Gastrocnemius medialis (tissue), 4 donors: ENCODE measurements around the gene NUB1. TPM values are rescaled to one million over a fixed set of nuclear protein-coding genes. Genes with fewer than 3 reads are reported as not detected.

Source experiments
- ATAC-seq, 2 donors: fragments of 150-250 bp; one replicate each; pipeline ENCODE4 v1.9.1; 2016
- DNase-seq, 2 donors: peaks; one replicate each; pipeline ENCODE4 v3.0.0-alpha.2; 2019
- H3K27ac ChIP-seq, 4 donors: fragments of 200-600 bp; sonication (generic); 1 replicate in 1 of 4; 2 replicates in 3 of 4; pipeline ENCODE4 v1.5.1; 2016 to 2018; ENCODE audit warnings: mild to moderate bottlenecking in 2 of 4, moderate library complexity in 1 of 4
- H3K27me3 ChIP-seq, 3 donors: fragments of 200-600 bp; sonication (generic) in 2 of 3; 1 replicate in 1 of 3; 2 replicates in 2 of 3; pipeline versions ENCODE4 v1.5.1 to v1.6.0; 2016 to 2019; ENCODE audit warnings: mild to moderate bottlenecking in 1 of 3, moderate library complexity in 1 of 3
- H3K36me3 ChIP-seq, 2 donors: fragments of 200-600 bp; sonication (generic) in 1 of 2; one replicate each; pipeline ENCODE4 v1.5.1; 2017 to 2018
- H3K4me1 ChIP-seq, 2 donors: fragments of 200-600 bp; sonication (generic) in 1 of 2; one replicate each; pipeline ENCODE4 v1.5.1; 2016 to 2017; ENCODE audit warnings: mild to moderate bottlenecking in 2 of 2
- H3K4me3 ChIP-seq, 4 donors: fragments of 200-600 bp; sonication (generic) in 3 of 4; 1 replicate in 1 of 4; 2 replicates in 3 of 4; pipeline ENCODE4 v1.5.1; 2016 to 2019; ENCODE audit warnings: mild to moderate bottlenecking in 2 of 4
- H3K9me3 ChIP-seq, 3 donors: fragments of 200-600 bp; sonication (generic) in 2 of 3; 1 replicate in 1 of 3; 2 replicates in 2 of 3; pipeline ENCODE4 v1.5.1; 2016 to 2019
- POLR2A ChIP-seq, 2 donors: fragments of 450-650 bp; IDR thresholded peaks; one replicate each; pipeline ENCODE4 v1.6.1; 2017; ENCODE audit warnings: antibody characterized with exemption in 2 of 2, mild to moderate bottlenecking in 2 of 2, moderate library complexity in 2 of 2
- in situ Hi-C, 4 donors: fragments of 200-750 bp; cut with MboI; loops; one replicate each; pipeline versions ENCODE4 v1.15.0 to v1.8.0; 2017; ENCODE audit warnings: low sequenced_read_pairs in 4 of 4
- intact Hi-C: fragments of 100-400 bp; cut with DNase I; formaldehyde crosslinking; loops from one replicate; pipeline ENCODE4 v1.15.1; 2023; ENCODE audit warnings: low total_unique reads
- total RNA-seq, 4 donors: library from RNA; depleted of rRNA; stranded (reverse); fragments of >200 nt; gene quantifications; one replicate each; pipeline versions ENCODE4 v1.1.0 to v1.2.3, GENCODE V29; 2016
- TF ChIP-seq, protein P1 (sequence below), 5 experiments: fragments of 450-650 bp in 3 of 5; fragments of 200-600 bp in 2 of 5; sonication (generic) in 2 of 5; IDR thresholded peaks in 4 of 5; conservative IDR thresholded peaks in 1 of 5; 1 replicate in 4 of 5; 2 replicates in 1 of 5; pipeline ENCODE4 v1.5.1; 2016 to 2019; ENCODE audit warnings: antibody characterized with exemption in 5 of 5, mild to moderate bottlenecking in 3 of 5, moderate library complexity in 3 of 5

The NUB1 gene
- total RNA-seq, 4 donors from 2014 or later, result 45.3 to 59.0 (median 49.7) TPM

DNA sequence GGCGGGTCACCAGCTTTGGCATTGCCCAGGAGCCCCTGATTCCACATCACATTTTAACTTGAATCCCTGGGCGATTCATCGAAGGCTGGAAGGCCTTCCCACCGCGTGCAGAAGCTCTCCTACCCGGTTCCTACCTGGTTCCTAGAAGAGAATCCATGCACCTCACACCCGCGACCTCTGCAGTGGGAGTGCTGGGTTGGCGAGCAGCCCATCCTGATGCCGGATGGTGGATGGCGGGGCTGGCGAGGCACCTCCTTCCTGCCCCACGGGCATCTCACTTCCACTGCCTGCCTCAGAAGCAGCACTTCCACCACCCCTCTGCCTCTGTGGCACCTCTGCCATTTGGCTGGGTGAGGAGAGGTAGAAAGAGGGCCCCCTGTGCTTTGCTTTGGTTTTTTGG, 32.0 kb downstream of the NUB1 start:
- DNase-seq (no peak), ATAC-seq (no peak)
- Histone ChIP-seq H3K4me3 (no peak overlapping the region), H3K36me3 (peaks cover 0 to 81% of the 10 kb centered on the region in 2 donors), H3K4me1 (no peaks in the 10 kb centered on the region), H3K9me3 (no peaks in the 10 kb centered on the region), H3K27me3 (no peaks in the 10 kb centered on the region), H3K27ac (no peak overlapping the region)
- intact Hi-C loops (no loop called here), in situ Hi-C loops (loop anchor here (25.0 kb wide), 1 partner anchor 389 kb away; no protein-coding TSS in a partner anchor)
- TF ChIP-seq POLR2A (IDR thresholded peaks at IDR 0.05), result no peak
- TF ChIP-seq, protein P1, sequence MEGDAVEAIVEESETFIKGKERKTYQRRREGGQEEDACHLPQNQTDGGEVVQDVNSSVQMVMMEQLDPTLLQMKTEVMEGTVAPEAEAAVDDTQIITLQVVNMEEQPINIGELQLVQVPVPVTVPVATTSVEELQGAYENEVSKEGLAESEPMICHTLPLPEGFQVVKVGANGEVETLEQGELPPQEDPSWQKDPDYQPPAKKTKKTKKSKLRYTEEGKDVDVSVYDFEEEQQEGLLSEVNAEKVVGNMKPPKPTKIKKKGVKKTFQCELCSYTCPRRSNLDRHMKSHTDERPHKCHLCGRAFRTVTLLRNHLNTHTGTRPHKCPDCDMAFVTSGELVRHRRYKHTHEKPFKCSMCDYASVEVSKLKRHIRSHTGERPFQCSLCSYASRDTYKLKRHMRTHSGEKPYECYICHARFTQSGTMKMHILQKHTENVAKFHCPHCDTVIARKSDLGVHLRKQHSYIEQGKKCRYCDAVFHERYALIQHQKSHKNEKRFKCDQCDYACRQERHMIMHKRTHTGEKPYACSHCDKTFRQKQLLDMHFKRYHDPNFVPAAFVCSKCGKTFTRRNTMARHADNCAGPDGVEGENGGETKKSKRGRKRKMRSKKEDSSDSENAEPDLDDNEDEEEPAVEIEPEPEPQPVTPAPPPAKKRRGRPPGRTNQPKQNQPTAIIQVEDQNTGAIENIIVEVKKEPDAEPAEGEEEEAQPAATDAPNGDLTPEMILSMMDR (IDR thresholded peaks at IDR 0.05 in 4 of 5, conservative IDR thresholded peaks at IDR 0.05 in 1 of 5), result no peak

DNA sequence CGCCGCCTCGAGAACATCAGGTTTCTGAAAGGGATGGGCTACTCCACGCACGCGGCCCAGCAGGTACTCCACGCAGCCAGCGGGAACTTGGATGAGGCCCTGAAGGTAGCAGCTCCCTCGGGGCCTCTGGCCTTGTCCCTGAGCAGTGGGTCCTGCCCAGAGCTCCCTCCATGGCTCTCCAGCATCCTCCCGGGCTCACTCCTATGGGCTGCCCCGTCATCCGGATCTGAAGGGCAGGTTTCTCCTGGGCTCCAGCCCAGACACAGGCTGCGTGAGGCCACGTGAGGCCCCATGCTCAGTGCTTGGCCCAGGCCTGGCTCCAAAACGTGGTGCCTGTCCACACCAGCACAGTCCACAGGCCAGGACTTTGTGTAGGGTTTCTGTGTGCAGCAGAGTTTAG, 32.5 kb downstream of the NUB1 start:
- TF ChIP-seq POLR2A (IDR thresholded peaks at IDR 0.05), result no peak
- TF ChIP-seq, protein P1 (IDR thresholded peaks at IDR 0.05 in 4 of 5, conservative IDR thresholded peaks at IDR 0.05 in 1 of 5), result no peak
- DNase-seq (no peak), ATAC-seq (no peak)
- no peak overlapping the region for H3K27ac ChIP-seq
- no peak overlapping the region for H3K4me3 ChIP-seq
- intact Hi-C loops, result no loop called here
- H3K4me1 ChIP-seq, result no peaks in the 10 kb centered on the region
- H3K27me3 ChIP-seq, result no peaks in the 10 kb centered on the region
- peaks cover 0 to 81% of the 10 kb centered on the region in 2 donors for H3K36me3 ChIP-seq
- in situ Hi-C loops, result loop anchor here (25.0 kb wide), 1 partner anchor 388 kb away; no protein-coding TSS in a partner anchor
- no peaks in the 10 kb centered on the region for H3K9me3 ChIP-seq

DNA sequence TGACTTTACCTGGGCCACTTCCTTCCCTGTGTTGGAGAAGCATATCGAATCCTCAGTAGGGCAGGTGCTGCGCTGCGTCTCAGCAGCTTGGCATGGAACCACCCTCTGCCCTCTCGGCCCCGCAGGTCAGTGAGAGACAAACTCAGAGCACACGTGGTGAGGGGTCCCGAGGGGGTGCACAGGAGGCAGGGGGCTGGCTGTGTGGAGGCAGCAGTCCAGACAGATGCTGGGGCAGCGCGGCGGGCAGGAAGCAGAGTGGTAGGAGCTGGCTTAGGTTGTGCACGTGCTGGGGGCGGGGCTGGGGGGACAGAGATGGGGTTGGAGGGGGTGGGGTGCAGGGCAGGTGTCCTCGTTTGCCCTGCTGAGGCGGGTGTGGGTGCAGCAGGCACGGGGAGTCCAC, 33.1 kb downstream of the NUB1 start:
- intact Hi-C loops, result no loop called here
- no peak for DNase-seq
- ATAC-seq, result no peak

DNA sequence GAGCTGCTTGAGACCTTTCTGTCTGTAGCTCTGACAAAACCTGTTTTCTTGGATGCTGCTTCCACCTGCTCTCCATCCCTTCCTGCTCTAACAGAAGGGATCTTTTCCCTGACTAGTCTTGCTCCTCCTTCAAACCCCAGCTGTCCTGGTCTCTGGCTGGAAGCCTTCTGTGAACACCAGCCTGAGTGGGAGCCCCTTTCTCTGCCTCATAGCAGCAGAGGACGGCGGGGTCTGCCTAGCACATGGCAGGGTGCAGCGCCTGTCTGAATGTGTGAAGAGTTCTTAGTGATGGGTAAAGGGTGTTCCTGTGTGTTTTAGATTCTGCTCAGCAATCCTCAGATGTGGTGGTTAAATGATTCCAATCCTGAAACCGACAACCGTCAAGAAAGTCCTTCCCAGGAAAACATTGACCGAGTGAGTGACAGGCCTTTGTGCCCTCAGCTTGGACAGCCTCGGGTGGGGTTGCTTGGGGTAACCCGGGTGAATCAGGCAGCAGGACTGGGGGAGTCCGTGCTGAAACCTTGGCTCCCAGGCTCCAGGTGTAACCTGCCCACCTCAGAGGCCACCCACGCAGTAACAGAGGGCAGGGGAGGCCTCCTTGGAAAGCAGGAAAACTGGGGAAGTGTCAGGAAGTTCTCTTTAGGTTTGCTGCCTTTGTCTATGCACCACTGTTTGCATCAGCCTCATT, 34.1 kb downstream of the NUB1 start:
- Histone ChIP-seq H3K4me3 (no peak overlapping the region), H3K27ac (no peak overlapping the region), H3K36me3 (peaks cover 0 to 68% of the 10 kb centered on the region in 2 donors), H3K9me3 (no peaks in the 10 kb centered on the region), H3K27me3 (no peaks in the 10 kb centered on the region), H3K4me1 (no peaks in the 10 kb centered on the region)
- TF ChIP-seq, protein P1 (IDR thresholded peaks at IDR 0.05 in 4 of 5, conservative IDR thresholded peaks at IDR 0.05 in 1 of 5), result no peak
- no peak for TF ChIP-seq POLR2A (IDR thresholded peaks at IDR 0.05)
- DNase-seq (no peak), ATAC-seq (no peak)
- in situ Hi-C loops, result no loop called here
- intact Hi-C loops, result no loop called here

More for the DNA sequence above, 33.1 kb downstream of the NUB1 start:
- H3K27ac ChIP-seq, result no peak overlapping the region
- in situ Hi-C loops, result loop anchor here (25.0 kb wide), 1 partner anchor 388 kb away; no protein-coding TSS in a partner anchor
- no peak for TF ChIP-seq POLR2A (IDR thresholded peaks at IDR 0.05)
- TF ChIP-seq, protein P1 (IDR thresholded peaks at IDR 0.05 in 4 of 5, conservative IDR thresholded peaks at IDR 0.05 in 1 of 5), result no peak
- H3K4me1 ChIP-seq, result no peaks in the 10 kb centered on the region
- H3K27me3 ChIP-seq, result no peaks in the 10 kb centered on the region
- no peak overlapping the region for H3K4me3 ChIP-seq
- peaks cover 0 to 75% of the 10 kb centered on the region in 2 donors for H3K36me3 ChIP-seq
- H3K9me3 ChIP-seq, result no peaks in the 10 kb centered on the region
